Middle frontal gyrus (tissue), 1 donor: ENCODE measurements around the gene LRIF1.

Experiments
- DNase-seq: peaks from one replicate; pipeline ENCODE4 v3.0.0-alpha.2; 2015; ENCODE audit warnings: low spot score; ENCODE audit errors: extremely low spot score

Gene LRIF1

DNA sequence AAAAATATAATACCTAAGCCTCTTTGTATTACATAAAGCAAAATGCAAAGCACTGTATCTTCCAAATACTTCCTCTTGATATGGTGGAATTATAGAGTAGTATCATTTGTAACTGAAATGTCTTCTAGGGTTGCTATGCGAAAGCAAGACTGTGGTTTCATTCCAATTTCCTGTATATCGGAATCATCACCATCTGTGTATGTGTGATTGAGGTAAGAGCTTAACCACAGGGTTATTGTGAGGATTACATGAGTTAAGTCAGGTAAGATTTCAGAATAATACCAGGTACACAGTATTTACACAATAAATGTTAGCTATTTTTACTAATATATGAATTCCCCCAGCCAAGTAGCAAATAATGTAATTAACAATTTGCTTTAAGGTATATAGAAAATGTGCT, 66.0 kb downstream of the LRIF1 start:
- DNase-seq, result no peak
